Spleen (tissue), 11 donors: ENCODE results near the gene GPRC5B. TPM values are rescaled to one million over a fixed set of nuclear protein-coding genes. Genes with fewer than 3 reads are reported as not detected.

Experiments
- DNase-seq: peaks from one replicate; pipeline ENCODE4 v3.0.0-alpha.2; 2020
- H3K27ac ChIP-seq, 8 donors: fragments of 200-600 bp; sonication (generic) in 7 of 8; 1 replicate in 4 of 8; 2 replicates in 4 of 8; pipeline versions ENCODE4 v1.5.0 to v1.8.0; 2016 to 2021; ENCODE audit warnings: inconsistent platforms in 4 of 8, mild to moderate bottlenecking in 4 of 8, moderate library complexity in 1 of 8
- H3K27me3 ChIP-seq, 7 donors: fragments of 200-600 bp; sonication (generic) in 6 of 7; replicated peaks in 1 of 7; 1 replicate in 4 of 7; 2 replicates in 3 of 7; pipeline versions ENCODE4 v1.5.0 to v1.8.0; 2016 to 2021; ENCODE audit warnings: inconsistent platforms in 3 of 7, mild to moderate bottlenecking in 1 of 7
- H3K36me3 ChIP-seq, 6 donors: fragments of 200-600 bp; sonication (generic) in 5 of 6; 1 replicate in 4 of 6; 2 replicates in 2 of 6; pipeline versions ENCODE4 v1.5.0 to v1.8.0; 2016 to 2021; ENCODE audit warnings: inconsistent platforms in 2 of 6
- H3K4me1 ChIP-seq, 6 donors: fragments of 200-600 bp; sonication (generic) in 5 of 6; 1 replicate in 3 of 6; 2 replicates in 3 of 6; pipeline versions ENCODE4 v1.5.0 to v1.8.0; 2016 to 2021; ENCODE audit warnings: inconsistent platforms in 3 of 6
- H3K4me3 ChIP-seq, 8 donors: fragments of 200-600 bp; sonication (generic) in 7 of 8; 1 replicate in 4 of 8; 2 replicates in 4 of 8; pipeline versions ENCODE4 v1.5.0 to v1.8.0; 2016 to 2021; ENCODE audit warnings: inconsistent platforms in 4 of 8, mild to moderate bottlenecking in 4 of 8, moderate library complexity in 2 of 8
- H3K9me3 ChIP-seq, 8 donors: fragments of 200-600 bp; sonication (generic) in 7 of 8; 1 replicate in 4 of 8; 2 replicates in 4 of 8; pipeline versions ENCODE4 v1.5.0 to v1.8.0; 2016 to 2021; ENCODE audit warnings: inconsistent platforms in 4 of 8
- POLR2A ChIP-seq, 3 donors: fragments of 450-650 bp; IDR thresholded peaks; one replicate each; pipeline ENCODE4 v1.5.1; 2017; ENCODE audit warnings: antibody characterized with exemption in 3 of 3, mild to moderate bottlenecking in 1 of 3
- POLR2AphosphoS5 ChIP-seq, 3 donors: sonication (generic); formaldehyde crosslinking; IDR thresholded peaks; one replicate each; pipeline ENCODE4 v1.5.1; 2017; ENCODE audit warnings: antibody characterized with exemption in 3 of 3
- WGBS, 5 donors: extraction: QIAGEN DNeasy Blood & Tissue Kit in 3 of 5; methylation state at CpG; one replicate each; pipeline versions ENCODE4 v1.1.5 to v1.1.7; 2013 to 2018; 5-methylcytosine and 5-hydroxymethylcytosine counted together
- intact Hi-C: fragments of 100-400 bp; cut with DNase I; formaldehyde crosslinking; loops from one replicate; pipeline ENCODE4 v1.15.0; 2023; ENCODE audit warnings: low total_unique reads
- polyA plus RNA-seq, 3 donors: library from polyadenylated mRNA; stranded (reverse); fragments of 200-250 nt; gene quantifications; one replicate each; pipeline ENCODE4 v1.2.1, GENCODE V29; 2013
- total RNA-seq, 7 donors: library from RNA; depleted of rRNA in 3 of 7; stranded (reverse); fragments of >200 nt in 3 of 7; fragmentation: NEBNext Ultra II Directional in 4 of 7; extraction: Animal tissue kit (Norgen Biotek cat#: 25700) in 4 of 7; gene quantifications; one replicate each; pipeline versions ENCODE4 v1.1.0 to v1.2.1, GENCODE V29; 2016 to 2021
- TF ChIP-seq, protein P1 (sequence below), 11 experiments: fragments of 200-600 bp in 7 of 11; fragments of 450-650 bp in 4 of 11; sonication (generic) in 4 of 11; IDR thresholded peaks in 8 of 11; conservative IDR thresholded peaks in 3 of 11; 1 replicate in 7 of 11; 2 replicates in 4 of 11; pipeline versions ENCODE4 v1.4.0 to v1.8.0; 2016 to 2021; ENCODE audit warnings: antibody characterized with exemption in 11 of 11, inconsistent platforms in 4 of 11, mild to moderate bottlenecking in 1 of 11
- donor health status: healthy with polysubstance abuse.
- donor health status: DM: no; HTN: no; CAD: no; lungs with moderate emphysema.
- donor health status: DM: no; HTN: no; CAD: no.
- donor health status: Bipolar disorder and iron deficiency.
- donor health status: healthy.
- donor health status: DM: no; HTN: no; CAD: no.
- donor health status: DM: yes; HTN: yes; CAD: no.

Gene GPRC5B
- total and polyA plus RNA-seq, 10 donors, result 4.0 to 8.6 (median 6.5) TPM

GRCh38 chr16:19835196-19835595, 49.5 kb downstream of the GPRC5B start:
- Histone ChIP-seq H3K27ac (no peak overlapping the region), H3K27me3 (no peaks in the 10 kb centered on the region), H3K9me3 (no peaks in the 10 kb centered on the region), H3K4me1 (no peaks in the 10 kb centered on the region), H3K36me3 (no peaks in the 10 kb centered on the region), H3K4me3 (no peak overlapping the region)
- intact Hi-C loops, result no loop called here
- TF ChIP-seq POLR2AphosphoS5 (IDR thresholded peaks at IDR 0.05) (no peak), POLR2A (IDR thresholded peaks at IDR 0.05) (no peak)
- TF ChIP-seq, protein P1, sequence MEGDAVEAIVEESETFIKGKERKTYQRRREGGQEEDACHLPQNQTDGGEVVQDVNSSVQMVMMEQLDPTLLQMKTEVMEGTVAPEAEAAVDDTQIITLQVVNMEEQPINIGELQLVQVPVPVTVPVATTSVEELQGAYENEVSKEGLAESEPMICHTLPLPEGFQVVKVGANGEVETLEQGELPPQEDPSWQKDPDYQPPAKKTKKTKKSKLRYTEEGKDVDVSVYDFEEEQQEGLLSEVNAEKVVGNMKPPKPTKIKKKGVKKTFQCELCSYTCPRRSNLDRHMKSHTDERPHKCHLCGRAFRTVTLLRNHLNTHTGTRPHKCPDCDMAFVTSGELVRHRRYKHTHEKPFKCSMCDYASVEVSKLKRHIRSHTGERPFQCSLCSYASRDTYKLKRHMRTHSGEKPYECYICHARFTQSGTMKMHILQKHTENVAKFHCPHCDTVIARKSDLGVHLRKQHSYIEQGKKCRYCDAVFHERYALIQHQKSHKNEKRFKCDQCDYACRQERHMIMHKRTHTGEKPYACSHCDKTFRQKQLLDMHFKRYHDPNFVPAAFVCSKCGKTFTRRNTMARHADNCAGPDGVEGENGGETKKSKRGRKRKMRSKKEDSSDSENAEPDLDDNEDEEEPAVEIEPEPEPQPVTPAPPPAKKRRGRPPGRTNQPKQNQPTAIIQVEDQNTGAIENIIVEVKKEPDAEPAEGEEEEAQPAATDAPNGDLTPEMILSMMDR (IDR thresholded peaks at IDR 0.05 in 8 of 11, conservative IDR thresholded peaks at IDR 0.05 in 3 of 11), result no peak
- WGBS, 5 donors, result 86 to 97% (median 93%) methylated on average over 3 of the region's 3 CpGs
- DNase-seq, result no peak

DNA sequence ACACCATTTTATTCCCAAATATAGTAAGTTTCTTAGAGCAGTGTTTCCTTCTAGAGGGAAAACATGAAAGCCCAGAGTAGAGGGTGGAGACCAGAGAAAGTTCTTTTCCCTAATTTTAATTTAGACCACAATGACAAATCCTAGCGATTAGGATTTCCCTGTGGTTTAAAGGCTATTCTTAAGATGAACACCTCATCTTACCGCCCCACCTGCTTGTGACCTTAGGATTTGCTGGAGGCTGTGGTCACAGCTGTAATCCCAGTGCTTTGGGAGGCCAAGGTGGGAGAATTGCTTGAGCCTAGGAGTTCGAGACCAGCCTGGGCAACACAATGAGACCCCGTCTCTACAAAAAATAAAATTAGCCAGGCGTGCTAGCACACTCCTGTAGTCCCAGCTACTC, 51.1 kb downstream of the GPRC5B start:
- Histone ChIP-seq H3K27me3 (no peaks in the 10 kb centered on the region), H3K27ac (no peak overlapping the region), H3K36me3 (no peaks in the 10 kb centered on the region), H3K4me1 (no peaks in the 10 kb centered on the region), H3K9me3 (no peaks in the 10 kb centered on the region), H3K4me3 (no peak overlapping the region)
- intact Hi-C loops, result no loop called here
- no peak for DNase-seq
- WGBS, 5 donors, result 83 to 92% (median 89%) methylated on average over 5 of the region's 5 CpGs
- TF ChIP-seq, protein P1 (IDR thresholded peaks at IDR 0.05 in 8 of 11, conservative IDR thresholded peaks at IDR 0.05 in 3 of 11), result no peak
- TF ChIP-seq POLR2AphosphoS5 (IDR thresholded peaks at IDR 0.05), result no peak
- no peak for TF ChIP-seq POLR2A (IDR thresholded peaks at IDR 0.05)

DNA sequence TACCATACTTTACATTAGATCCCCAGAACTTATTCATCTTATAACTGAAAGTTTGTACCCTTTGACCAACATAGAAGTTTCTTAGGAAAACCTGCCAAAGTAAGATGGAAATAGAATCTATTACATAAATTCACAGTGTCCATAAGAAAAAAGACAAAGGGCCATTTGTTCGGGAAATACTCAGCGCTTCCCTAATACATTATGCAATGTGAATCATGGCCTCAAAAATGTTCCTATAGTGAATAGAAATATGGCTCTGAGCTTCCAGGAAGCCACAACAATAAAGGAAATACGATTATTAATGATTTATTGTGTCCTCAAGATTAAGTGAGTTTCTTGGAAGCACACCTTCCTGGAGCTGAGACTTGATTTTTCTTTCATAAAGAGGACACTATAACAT, 51.5 kb downstream of the GPRC5B start:
- intact Hi-C loops, result no loop called here
- H3K36me3 ChIP-seq, result no peaks in the 10 kb centered on the region

GRCh38 chr16:19831678-19832077, 53.0 kb downstream of the GPRC5B start:
- DNase-seq, result no peak
- H3K4me3 ChIP-seq, result no peak overlapping the region
- H3K36me3 ChIP-seq, result no peaks in the 10 kb centered on the region
- H3K9me3 ChIP-seq, result no peaks in the 10 kb centered on the region
- intact Hi-C loops, result no loop called here
- no peaks in the 10 kb centered on the region for H3K4me1 ChIP-seq
- H3K27me3 ChIP-seq, result no peaks in the 10 kb centered on the region
- 82 to 92% (median 89%) methylated on average over 6 of the region's 6 CpGs for WGBS, 5 donors
- TF ChIP-seq POLR2A (IDR thresholded peaks at IDR 0.05) (no peak), POLR2AphosphoS5 (IDR thresholded peaks at IDR 0.05) (no peak)
- TF ChIP-seq, protein P1 (IDR thresholded peaks at IDR 0.05 in 8 of 11, conservative IDR thresholded peaks at IDR 0.05 in 3 of 11), result no peak
- no peak overlapping the region for H3K27ac ChIP-seq

More for the DNA sequence above, 51.5 kb downstream of the GPRC5B start:
- no peak overlapping the region for H3K4me3 ChIP-seq
- H3K27me3 ChIP-seq, result no peaks in the 10 kb centered on the region
- H3K9me3 ChIP-seq, result no peaks in the 10 kb centered on the region
- DNase-seq, result no peak
- TF ChIP-seq POLR2A (IDR thresholded peaks at IDR 0.05), result no peak
- no peak for TF ChIP-seq POLR2AphosphoS5 (IDR thresholded peaks at IDR 0.05)
- TF ChIP-seq, protein P1 (IDR thresholded peaks at IDR 0.05 in 8 of 11, conservative IDR thresholded peaks at IDR 0.05 in 3 of 11), result no peak
- 71 to 76% (median 74%) methylated on average over 3 of the region's 3 CpGs for WGBS, 5 donors
- no peaks in the 10 kb centered on the region for H3K4me1 ChIP-seq
- no peak overlapping the region for H3K27ac ChIP-seq
